H54 (cell line): Measurements from ENCODE around the gene HIF1A.

Source experiments
- DNase-seq: peaks from one replicate; pipeline ENCODE4 v3.0.0; 2011; ENCODE audit warnings: low spot score, mixed read lengths; ENCODE audit not compliant: insufficient read length
- FAIRE-seq: peaks from 3 replicates; lab custom pipeline; 2011; peaks lifted over from hg19 to GRCh38; lab: Jason Lieb, UNC
- POLR2A ChIP-seq: IDR thresholded peaks from 2 replicates; pipeline ENCODE4 v1.6.1; 2011; ENCODE audit warnings: low read depth, mild to moderate bottlenecking, low read length

The HIF1A gene

DNA sequence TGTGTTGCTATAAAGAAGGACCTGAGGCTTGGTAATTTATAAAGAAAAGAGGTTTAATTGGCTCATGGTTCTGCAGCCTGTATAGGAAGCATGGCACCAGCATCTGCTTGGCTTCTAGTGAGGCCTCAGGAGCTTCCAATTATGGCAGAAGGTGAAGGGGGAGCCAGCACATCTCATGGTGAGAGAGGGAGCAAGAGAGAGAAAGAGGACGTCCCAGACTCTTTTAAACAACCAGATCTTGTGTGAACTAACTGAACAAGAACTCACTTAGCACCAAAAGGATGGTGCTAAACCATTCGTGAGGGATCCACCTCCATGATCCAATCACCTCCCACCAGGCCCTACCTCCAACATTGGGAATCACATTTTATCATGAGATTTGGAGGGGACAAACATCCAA is 60.8 kb downstream of the HIF1A start:
- DNase-seq (no peak), FAIRE-seq (no peak)
- TF ChIP-seq POLR2A = no peak

DNA sequence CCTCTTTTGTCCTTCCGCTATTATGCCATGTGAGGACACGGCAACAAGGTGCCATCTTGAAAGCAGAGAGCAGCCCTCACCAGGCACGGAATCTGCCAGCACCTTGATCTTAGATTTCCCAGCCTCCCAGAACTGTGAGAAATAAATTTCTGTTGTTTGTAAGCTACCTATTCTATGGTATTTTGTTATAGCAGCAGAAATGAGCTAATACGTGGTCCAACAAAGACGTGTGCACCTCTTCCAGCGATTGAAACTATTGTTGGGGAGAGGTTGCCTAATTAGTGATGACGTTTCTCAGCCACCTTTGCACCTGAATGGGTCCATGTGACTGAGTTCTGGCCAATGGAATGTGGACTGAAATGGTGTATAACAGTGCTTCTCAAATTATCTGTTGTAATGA is 64.6 kb downstream of the HIF1A start:
- FAIRE-seq (no peak), DNase-seq (no peak)
- TF ChIP-seq POLR2A = no peak

DNA sequence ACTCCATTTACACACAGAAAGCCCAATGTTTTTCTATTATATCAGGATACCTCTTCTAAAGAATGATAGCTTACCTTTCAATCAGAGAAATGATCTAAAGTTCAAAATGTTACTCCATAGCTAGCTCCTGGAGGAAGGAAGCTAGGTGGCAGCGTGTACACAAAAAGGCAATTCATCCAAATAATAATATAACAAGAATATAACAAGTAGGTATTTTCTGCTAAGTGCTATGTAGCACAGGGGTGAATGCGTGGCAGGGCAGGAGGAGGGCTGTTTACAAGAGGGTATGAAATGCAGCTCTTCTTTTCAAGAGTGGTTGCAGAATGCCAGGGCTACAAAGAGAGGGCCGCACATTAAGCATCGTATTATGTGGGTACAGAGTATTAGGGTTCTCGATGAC is 66.2 kb downstream of the HIF1A start:
- TF ChIP-seq POLR2A = no peak
- FAIRE-seq (no peak), DNase-seq (no peak)

DNA sequence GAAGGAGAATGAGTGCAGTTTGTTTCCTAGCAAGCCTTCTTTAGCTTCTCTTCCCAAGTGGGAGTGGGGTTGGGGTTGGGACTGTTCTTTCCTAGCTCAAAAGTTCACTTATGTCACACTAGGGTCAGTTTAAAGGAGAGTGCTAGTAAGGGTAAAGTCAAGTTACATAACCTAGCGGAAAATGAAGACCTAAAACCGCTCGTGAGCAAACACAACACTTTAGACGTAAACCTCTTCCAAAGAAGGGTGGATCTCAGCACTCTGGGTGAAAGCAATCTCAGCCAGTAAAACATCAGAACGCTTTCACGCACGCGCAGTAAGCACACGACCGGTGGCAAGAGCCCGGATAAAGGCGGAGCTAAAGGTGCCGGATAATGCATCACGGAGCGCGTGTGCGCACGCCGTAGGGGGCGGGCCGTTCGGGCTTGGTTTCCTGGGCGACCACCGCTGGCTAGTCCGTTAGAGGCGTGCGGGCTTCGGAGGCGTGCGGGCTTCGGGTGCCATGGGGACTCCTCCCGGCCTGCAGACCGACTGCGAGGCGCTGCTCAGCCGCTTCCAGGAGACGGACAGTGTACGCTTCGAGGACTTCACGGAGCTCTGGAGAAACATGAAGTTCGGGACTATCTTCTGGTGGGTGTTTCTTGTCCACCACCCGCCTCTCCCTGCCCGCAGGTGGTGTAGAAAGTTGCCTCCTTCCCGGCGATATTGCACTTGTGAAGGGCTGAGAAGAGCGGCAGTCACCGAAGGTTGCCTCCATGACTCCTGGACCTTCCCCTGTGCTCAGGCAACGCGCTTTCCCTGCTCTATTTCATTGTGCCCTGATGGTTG is 66.9 kb downstream of the HIF1A start, which contains the start of gene SNAPC1:
Gene SNAPC1, plus strand, starts transcription at position 462 of the 828 bp plus-strand sequence. Its CDS starts 41 bp downstream, at position 503.
- peak; percentile 94 for TF ChIP-seq POLR2A
- DNase-seq = peak; percentile 80
- peak; percentile 100 for FAIRE-seq

DNA sequence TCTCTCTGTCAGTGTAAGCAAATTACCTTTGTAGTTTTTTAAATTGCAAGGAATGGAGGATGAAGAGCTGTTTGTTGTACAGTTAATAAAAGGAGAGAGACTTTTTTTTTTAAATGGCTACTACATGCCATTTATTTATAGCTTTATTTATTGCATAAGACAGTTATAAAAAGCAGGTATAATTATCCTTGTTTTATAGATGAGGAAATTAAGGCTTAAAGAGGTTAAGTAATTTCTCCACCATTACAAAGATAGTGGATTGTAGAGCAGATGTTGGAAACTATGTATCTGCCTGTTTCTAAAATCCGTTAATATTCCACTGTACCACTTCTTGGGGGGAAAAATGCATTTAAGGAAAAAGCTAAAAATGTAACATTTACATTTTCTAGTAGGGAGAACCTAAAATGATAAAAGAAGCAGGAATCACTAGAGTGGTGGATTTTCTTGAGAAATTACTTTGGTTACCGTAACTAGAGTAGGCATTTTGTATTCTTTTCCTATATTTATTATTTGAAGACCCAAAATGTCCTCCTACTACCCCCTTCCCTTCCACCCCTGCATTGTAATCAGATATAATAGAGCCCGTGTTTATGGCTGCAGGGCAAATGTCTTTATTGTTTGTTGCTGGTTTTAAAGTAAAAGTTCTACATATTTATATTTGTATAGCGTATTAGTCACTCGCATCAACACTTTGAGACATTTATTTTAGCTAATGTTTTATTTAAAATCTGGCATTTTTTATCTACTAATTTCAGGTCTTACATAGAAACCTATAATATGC is 69.2 kb downstream of the HIF1A start:
- FAIRE-seq (no peak), DNase-seq (no peak)
- no peak for TF ChIP-seq POLR2A

DNA sequence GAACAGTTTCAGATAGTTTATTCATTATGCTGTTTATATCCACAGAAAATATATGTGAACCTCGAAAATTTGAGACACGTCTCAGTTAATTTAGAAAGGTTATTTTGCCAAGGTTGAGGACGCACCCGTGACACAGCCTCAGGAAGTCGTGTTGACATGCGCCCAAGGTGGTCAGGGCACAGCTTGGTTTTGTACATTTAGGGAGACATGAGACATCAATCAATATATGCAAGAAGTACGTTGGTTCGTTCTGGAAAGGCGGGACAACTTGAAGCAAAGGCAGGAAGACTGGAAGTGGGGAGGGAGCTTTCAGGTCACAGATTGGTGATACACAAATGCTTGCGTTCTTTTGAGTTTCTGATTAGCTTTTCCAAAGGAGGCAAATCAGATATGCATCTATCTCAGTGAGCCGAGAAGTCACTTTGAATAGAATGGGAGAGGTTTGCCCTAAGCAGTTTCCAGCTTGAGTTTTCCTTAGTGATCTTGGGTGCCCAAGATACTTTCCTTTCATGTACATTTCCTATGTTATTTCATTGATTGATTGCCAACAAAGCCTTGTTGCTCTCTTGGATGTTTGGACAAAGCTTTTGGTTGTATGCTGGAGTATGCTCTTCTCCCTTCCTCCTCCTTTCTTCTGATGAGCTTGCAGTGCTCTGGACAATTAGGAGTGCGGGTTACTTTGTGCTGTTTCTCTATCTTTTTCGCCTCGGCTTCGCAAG is 70.1 kb downstream of the HIF1A start:
- FAIRE-seq (no peak), DNase-seq (no peak)
- TF ChIP-seq POLR2A = no peak

DNA sequence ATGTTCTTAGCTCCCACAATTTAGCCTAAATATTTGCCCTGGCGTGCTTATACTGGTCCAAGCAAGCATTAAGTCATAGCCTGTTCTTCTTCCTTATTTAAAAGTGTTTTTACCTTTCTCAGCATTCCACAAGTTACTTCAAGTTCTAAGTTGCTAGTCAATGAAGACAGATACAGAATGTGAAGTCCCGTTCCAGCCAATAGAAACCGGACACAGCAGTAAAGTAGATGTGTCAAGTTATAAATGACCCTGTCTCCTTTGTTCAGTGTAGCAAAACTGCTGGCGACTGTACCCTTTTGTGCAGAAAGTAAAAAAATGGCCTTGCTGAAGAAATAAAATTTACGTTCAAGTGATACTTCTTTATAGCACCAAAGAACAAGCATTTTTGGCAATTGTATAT is 70.8 kb downstream of the HIF1A start:
- TF ChIP-seq POLR2A = no peak
- FAIRE-seq = no peak

DNA sequence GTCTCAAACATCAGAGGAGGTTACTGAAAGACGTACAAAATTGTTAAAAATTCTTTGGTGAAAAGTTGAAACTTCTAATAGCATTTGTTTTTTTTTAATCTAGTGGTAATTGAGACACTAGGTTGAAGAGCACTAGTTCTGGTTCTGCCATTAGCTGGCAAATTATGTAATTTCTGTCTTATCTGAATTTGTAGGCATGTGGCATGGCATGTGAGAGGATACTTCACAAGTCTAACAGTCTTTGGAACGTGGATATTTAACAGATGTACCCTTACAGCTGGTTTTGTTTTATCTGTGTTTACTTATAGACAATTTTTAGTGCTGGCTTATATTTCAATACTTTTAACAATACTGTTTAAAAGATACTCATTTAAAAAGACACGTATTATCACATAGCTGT is 72.9 kb downstream of the HIF1A start:
- FAIRE-seq (no peak), DNase-seq (no peak)
- no peak for TF ChIP-seq POLR2A

More for the DNA sequence above, 70.8 kb downstream of the HIF1A start:
- no peak for DNase-seq

DNA sequence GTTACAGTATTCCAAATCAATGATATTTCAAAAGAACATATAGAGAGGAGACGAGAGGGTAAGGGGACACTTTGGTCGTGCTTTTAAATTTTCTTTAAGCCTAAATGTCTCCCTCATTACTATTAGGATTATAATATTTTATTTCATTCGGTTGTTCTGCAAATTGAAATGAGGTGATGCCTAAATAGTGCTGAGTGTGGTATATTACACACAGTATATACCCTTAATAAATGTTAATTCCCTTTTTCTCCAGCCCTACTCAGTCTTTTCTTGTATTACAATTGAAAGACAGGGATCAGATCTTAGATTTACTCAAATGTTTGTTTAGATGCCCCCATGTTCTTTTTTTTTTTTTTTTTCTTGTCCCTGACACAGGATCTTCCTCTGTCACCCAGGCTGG is 74.6 kb downstream of the HIF1A start:
- FAIRE-seq (no peak), DNase-seq (no peak)
- TF ChIP-seq POLR2A = no peak

DNA sequence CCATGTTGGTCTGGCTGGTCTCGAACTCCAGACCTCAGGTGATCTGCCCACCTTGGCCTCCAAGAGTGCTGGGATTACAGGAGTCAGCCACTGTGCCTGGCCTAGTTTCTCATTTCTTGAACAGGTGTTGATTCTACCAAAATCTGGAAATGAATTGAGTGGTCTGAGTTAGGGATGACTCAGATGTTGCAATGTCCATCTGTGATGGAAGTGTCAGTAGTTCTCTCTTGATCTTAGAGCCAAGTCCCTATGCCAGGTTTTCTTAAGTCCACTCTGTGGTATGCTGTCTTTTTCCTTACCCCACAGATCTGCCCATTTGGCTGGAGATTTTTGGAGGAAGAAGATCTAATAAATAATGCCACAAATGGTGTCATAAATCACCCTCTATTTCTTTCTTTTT is 79.5 kb downstream of the HIF1A start:
- TF ChIP-seq POLR2A = no peak
- FAIRE-seq = peak; percentile 67

DNA sequence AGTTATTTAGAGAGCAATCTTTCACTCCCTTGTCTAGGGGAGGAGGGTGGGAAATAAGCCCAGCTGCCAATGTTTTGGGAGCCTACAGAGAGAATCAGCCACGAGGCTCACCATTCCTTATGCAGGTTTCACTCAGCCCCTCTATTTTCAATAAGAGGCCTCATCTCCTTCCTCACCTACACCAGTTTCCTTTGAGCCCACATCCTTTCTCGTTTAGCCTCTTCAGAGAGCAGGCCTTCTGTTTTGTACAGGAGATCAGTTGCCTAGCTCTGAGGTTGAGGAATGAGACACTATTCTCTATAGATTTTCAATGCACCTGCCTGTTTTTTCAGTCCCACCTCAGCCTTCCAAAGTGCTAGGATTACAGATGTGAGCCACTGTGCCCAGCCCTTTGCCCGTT is 84.8 kb downstream of the HIF1A start:
- FAIRE-seq (no peak), DNase-seq (no peak)
- TF ChIP-seq POLR2A = no peak

More for the DNA sequence above, 79.5 kb downstream of the HIF1A start:
- no peak for DNase-seq

DNA sequence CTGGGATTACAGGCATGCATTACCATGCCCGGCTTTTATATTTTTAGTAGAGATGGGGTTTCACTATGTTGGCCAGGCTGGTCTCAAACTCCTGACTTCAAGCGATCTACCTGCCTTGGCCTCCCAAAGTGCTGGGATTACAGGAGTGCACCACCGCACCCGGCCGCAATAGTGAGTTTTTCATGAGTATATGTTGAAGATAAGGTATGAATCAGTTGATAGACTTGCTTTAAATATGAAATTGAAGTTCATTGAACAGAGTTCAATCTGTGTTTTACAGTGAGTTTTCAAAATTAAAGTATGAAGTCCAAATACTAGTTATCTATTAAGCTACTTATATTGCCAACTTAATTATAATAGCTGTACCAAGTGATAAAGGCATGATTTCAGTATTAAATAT is 102.0 kb downstream of the HIF1A start:
- no peak for FAIRE-seq
- no peak for TF ChIP-seq POLR2A

More for the DNA sequence above, 102.0 kb downstream of the HIF1A start:
- DNase-seq = no peak
